GM12873 (cell line): ENCODE measurements around the gene UST.

Experiments used
- CTCF ChIP-seq: IDR thresholded peaks from 2 replicates; pipeline ENCODE4 v1.5.1; 2012; ENCODE audit warnings: low read depth, mild to moderate bottlenecking, moderate library complexity, low read length, control low read depth; ENCODE audit not compliant: insufficient read depth; ENCODE audit errors: missing control alignments

The UST gene

DNA sequence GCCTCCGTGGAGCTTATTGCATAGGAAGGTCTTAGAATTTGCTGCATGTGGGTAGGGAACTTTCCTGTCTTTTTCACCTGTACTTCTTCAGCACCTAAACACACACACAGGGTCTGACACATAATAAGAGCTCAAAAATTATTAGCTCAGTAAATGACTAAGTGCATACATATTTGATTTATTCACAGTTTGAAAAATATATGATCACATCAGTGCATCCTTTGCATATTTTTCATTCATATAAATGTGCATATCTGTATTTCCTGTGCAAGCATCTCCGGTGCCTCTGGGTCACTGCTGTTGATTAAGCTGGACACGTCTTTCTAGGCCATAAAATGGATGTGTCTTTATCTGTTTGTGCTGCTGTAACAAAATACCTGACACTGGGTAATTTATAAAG lies 234.7 kb downstream of the UST start:
- no peak for TF ChIP-seq CTCF

GRCh38 chr6:148983101-148983761 lies 236.4 kb downstream of the UST start:
- no peak for TF ChIP-seq CTCF

GRCh38 chr6:148983966-148984365 lies 237.1 kb downstream of the UST start:
- no peak for TF ChIP-seq CTCF

GRCh38 chr6:148984531-148985056 lies 237.8 kb downstream of the UST start:
- TF ChIP-seq CTCF, result no peak

DNA sequence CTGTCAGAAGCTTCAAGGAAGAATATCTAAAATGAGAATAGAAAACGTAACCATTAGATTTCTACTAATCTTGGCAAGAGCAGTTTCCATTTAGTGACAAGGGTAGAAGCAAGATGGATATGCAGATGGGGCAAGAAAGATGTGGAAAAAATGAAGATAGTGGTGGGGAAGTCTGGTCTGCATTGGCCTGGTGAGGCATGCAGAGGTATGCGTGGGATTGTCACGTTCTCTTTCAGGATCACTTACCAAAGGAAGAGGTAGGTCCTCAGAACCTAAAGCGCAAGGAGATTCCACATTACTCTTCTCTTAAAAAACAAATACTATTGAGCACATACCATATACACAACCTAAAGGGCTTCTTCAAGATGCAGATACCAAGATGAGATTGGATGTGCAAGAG lies 238.7 kb downstream of the UST start:
- no peak for TF ChIP-seq CTCF

GRCh38 chr6:148986608-148987007 lies 239.8 kb downstream of the UST start:
- TF ChIP-seq CTCF, result no peak

DNA sequence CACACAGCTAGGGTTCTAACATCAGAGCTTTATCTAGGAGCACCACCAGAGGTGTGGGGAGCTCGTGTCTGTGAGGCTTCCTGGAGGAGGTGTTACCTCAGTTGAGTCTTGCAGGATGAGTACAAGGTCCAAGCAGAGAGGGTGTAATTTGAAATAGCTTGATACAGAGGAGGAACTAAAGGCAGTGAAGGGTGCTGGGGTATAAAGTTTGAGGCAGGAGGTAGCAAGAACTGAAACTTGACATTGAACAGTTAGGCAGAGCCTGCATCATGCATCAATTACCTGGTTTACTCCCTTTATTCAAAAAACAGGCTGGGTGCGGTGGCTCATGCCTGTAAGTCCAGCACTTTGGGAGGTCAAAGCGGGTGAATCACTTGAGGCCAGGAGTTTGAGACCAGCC lies 241.2 kb downstream of the UST start:
- TF ChIP-seq CTCF, result no peak
